Ramos (cell line): ENCODE results near the gene CTBP1.

Experiments used
- in situ Hi-C: fragments of 300-500 bp; cut with MboI; formaldehyde crosslinking; loops from one replicate; pipeline ENCODE4 v1.14.3; 2022; ENCODE audit warnings: low sequenced_read_pairs; ENCODE audit not compliant: unreplicated experiment

CTBP1 gene

DNA sequence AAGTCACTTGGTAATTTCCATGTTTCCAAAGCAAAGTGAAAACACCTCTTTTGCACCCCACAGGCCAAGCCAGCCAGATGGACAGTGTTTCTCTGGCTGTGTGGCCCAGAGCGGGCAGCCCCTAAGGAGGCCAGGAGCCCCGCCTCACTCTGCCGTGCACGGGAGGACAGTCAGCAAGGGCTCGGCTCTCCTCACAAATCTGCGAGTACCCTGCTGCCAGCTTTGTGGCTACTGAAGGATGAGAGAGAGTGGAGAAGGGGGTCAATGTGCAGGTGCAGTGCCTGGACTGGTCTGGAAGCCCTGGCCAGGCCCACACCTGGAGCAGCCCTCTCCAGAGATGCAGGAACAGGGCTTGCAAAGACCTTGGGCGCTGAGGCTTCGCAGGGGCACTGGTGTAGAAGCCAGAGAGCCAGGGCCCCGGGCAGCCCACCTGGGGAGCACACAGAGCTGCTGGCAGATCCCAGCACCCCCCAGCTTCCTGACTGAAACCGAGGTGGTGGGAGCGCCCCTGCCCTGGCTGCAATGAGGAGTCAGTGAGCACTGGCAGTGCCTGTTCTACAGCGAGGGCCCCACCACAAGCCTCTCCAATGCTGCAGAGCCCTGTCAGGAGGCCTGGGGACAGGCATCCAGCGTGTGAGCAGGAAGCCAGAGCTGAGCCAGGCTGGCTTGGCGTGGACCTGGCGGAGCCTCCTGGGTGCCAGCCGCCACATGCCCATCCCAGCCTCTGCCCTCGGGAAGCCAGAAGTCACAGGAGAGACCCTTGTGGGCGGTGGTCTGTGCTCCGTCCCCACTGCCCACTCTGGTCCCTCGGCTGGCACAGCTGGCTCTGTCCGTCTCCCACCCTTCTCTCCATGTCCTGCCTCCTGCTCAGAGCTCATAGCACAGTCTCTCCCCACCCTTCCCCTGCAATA lies 80.5 kb downstream of the CTBP1 start:
- in situ Hi-C loops: no loop called here

DNA sequence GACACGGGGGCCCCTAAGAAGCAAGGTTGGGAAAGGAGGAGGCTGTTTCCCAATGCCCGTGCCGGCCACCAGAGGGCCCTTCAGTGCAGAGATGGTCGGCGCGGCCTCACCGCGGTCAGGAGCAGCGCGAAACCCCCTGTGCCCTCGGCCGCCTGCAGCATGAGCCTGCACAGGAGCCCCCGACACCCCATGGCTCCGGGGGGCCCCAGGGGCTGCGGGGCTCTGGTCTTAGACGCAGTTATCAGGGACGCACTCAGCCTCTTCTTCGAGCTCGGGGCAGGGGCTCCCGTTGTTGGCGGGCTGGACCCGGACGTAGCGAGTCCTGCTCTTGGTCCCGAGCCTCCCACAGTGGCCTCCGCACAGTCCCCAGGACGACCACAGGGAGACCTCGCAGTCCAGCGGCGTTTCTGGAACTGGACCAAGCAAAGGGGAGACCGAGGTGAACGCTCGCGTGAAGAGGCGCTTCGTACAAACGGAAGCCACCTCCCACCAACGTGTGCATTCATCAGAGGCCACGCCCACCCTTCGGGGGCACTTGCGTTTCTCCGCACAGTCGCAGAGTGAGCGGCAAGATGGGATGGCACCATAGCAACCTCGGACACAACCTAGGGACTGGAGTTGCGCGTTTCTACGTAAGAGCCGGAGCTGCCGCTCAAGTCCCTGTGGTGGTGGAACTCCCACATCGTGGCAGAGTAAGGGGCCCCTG lies 81.5 kb downstream of the CTBP1 start:
- in situ Hi-C loops: no loop called here

DNA sequence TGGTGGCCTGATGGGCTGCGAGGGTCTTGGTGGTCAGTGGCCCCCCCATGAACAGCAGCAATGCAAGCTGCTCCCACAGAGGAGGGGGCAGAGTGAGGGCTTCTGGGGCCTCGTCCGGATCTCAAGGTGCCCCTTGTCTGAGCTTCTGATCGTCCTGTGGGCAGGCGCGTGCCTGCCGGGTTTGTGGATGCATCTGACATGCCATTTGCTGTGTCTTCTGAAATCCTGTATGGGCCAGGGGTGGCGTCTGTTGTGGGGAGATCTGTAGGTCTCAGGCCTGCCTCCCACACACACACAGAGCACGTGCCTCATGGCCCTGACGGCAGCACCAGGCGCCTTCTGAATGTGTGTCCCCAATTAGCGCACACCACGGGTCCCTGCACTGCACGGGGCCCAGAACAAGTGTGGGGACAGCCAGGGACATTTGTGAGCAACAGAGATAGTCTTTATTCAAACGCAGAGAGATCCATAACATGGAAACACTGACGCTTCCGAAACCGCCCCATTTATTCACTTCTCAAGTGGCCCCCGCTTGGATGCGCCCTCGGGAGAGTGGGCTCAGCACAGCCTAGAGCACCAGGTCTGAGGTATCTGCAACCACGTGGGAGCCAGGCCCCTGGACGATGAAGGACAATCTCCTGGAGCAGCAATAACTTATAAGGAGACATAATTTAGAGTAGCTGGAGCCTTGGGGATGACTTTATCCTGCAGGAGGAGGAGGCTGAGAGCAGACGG lies 82.3 kb downstream of the CTBP1 start:
- in situ Hi-C loops: no loop called here

DNA sequence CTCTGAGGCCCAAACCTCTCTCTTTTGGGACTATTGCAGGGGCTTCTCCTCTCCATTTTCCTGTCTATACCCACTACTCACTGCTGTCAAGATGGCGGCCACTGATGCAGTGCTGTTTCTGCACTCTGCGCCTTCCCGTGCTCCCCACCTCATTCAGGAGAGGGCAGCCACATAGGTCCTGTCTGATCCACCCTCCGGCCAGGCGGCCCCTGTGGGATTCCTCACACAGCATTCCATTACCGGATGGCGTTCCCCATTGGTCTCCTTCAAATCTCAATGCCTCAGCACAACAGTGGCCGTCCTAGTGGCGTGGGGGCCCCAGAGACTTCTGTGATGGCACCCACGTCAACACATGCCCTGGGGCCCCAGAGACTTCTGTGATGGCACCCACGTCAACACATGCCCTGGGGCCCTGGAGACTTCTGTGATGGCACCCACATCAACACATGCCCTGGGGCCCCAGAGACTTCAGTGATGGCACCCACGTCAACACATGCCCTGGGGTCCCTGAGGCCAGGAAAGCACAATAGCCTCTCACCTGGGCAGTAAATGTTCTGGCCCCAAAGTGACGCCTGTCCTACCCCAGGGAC lies 83.9 kb downstream of the CTBP1 start:
- in situ Hi-C loops: no loop called here

DNA sequence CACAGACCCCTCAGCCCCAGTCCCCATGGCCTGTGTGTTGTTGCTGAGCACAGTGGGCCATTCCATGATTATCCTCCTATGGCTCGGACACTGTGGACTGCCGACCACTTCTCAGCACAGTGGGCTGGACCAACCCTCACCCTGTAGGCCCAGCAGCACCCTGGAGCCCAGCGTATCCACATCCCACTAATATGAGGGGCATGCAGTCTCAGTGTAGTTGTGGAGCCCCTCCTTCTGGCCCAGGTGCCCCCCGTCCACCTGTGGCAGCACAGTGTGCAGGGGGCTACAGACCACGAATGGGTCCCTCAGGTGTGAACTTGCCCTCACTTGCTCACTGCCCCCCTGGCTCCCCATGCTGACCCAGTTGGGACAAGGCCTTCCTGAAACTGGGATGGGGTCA lies 84.5 kb downstream of the CTBP1 start:
- in situ Hi-C loops: no loop called here

DNA sequence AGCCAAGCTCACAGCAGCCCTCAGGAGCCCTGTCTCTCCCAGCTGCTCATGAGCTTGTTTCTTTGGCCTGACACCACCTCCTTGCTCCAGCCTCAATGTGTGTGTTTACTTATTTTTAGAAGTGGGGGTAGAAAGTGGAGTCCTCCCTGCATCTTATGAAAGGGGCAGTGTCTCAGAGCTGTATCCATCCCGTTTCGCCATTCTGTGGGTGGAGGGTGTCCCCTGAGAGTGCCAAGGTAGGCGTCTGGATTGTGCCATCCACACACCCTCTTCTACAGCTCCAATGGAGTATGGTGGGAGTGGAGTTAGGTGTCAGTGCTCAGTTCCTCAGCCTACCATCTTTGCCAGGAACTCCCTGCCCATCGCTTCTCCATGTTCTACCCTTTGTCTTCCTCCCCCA lies 84.9 kb downstream of the CTBP1 start:
- in situ Hi-C loops: no loop called here
